Mucosa of descending colon (tissue), 3 donors: ENCODE measurements around the gene MUC3A. TPM values are rescaled to one million over a fixed set of nuclear protein-coding genes. Genes with fewer than 3 reads are reported as not detected.

Source experiments
- ATAC-seq: fragments of 200-7000 bp; cut with Tn5 transposase; one replicate; pipeline ENCODE4 v1.9.1; 2020; ENCODE audit warnings: mild to moderate bottlenecking, moderate library complexity
- DNase-seq, 3 donors: peaks; one replicate each; pipeline ENCODE4 v3.0.0-alpha.2; 2020
- H3K36me3 ChIP-seq: fragments of 200-600 bp; one replicate; pipeline ENCODE4 v1.8.0; 2021; ENCODE audit warnings: low read depth, mild to moderate bottlenecking
- H3K4me1 ChIP-seq: fragments of 200-600 bp; one replicate; pipeline ENCODE4 v1.8.0; 2021; ENCODE audit warnings: low read depth, mild to moderate bottlenecking
- H3K4me3 ChIP-seq: fragments of 200-600 bp; one replicate; pipeline ENCODE4 v1.8.0; 2021; ENCODE audit warnings: mild to moderate bottlenecking
- H3K9me3 ChIP-seq: fragments of 200-600 bp; one replicate; pipeline ENCODE4 v1.8.0; 2021; ENCODE audit warnings: mild to moderate bottlenecking
- CTCF ChIP-seq: fragments of 200-600 bp; IDR thresholded peaks from one replicate; pipeline ENCODE4 v1.8.0; 2022; ENCODE audit warnings: antibody characterized with exemption, mild to moderate bottlenecking
- intact Hi-C, 2 donors: fragments of 100-400 bp; cut with DNase I in 1 of 2; cut with micrococcal nuclease in 1 of 2; formaldehyde crosslinking; loops; one replicate each; pipeline versions ENCODE4 v1.11.0 to v1.11.1; 2022; cut with DNase I, micrococcal nuclease
- total RNA-seq, 3 donors: library from RNA; stranded (reverse); fragmentation: NEBNext Ultra II Directional in 2 of 3; extraction: Animal tissue kit (Norgen Biotek cat#: 25700) in 2 of 3; gene quantifications; one replicate each; pipeline versions ENCODE4 v1.2.1 to v1.2.4, GENCODE V29; 2021 to 2023
- donor health status: DM: no; HTN: no; CAD: no; lungs with moderate emphysema.
- donor health status: DM: no; HTN: no; CAD: no.
- donor health status: DM: no; HTN: yes; CAD: no.

Gene MUC3A
- total RNA-seq, 3 donors from 2014 or later = 57.6 to 184 (median 105) TPM

GRCh38 chr7:100965723-100966541 is 16.6 kb downstream of the MUC3A start:
- Histone ChIP-seq H3K4me3 (peak overlapping the region; percentile 27), H3K9me3 (no peaks in the 10 kb centered on the region), H3K4me1 (peaks cover 6% of the 10 kb centered on the region), H3K36me3 (no peaks in the 10 kb centered on the region)
- intact Hi-C loops = loop anchor here in 1 of 2 donors (5.0 kb wide), 1 partner anchor 69 kb away; the partner anchor contains the start of gene ACHE
- peak; percentile 89 to 98 (median 94) for DNase-seq
- ATAC-seq = peak; percentile 74
- peak; percentile 98 for TF ChIP-seq CTCF

- TF ChIP-seq CTCF = no peak
- Histone ChIP-seq H3K36me3 (no peaks in the 10 kb centered on the region), H3K4me3 (peak overlapping the region; percentile 27), H3K4me1 (peaks cover 6% of the 10 kb centered on the region), H3K9me3 (no peaks in the 10 kb centered on the region)
- intact Hi-C loops = loop anchor here in 1 of 2 donors (5.0 kb wide), 1 partner anchor 69 kb away; the partner anchor contains the start of gene ACHE
- DNase-seq = peak; percentile 69 to 79 (median 71)
- peak; percentile 5 for ATAC-seq
These were observed 17.4 kb downstream of the MUC3A start for GRCh38 chr7:100966542-100967291.

- ATAC-seq (no peak), DNase-seq (peak in 1 of 3 donors; percentile 84)
- H3K9me3 ChIP-seq = no peaks in the 10 kb centered on the region
- peak overlapping the region; percentile 27 for H3K4me3 ChIP-seq
- intact Hi-C loops = loop anchor here in 1 of 2 donors (5.0 kb wide), 1 partner anchor 70 kb away; the partner anchor contains the start of gene ACHE
- peaks cover 11% of the 10 kb centered on the region for H3K4me1 ChIP-seq
- no peaks in the 10 kb centered on the region for H3K36me3 ChIP-seq
- TF ChIP-seq CTCF = no peak
These were observed 18.0 kb downstream of the MUC3A start for GRCh38 chr7:100967292-100967863.

- ATAC-seq (no peak), DNase-seq (no peak)
- H3K36me3 ChIP-seq = no peaks in the 10 kb centered on the region
- no peaks in the 10 kb centered on the region for H3K9me3 ChIP-seq
- intact Hi-C loops = loop anchor here in 1 of 2 donors (5.0 kb wide), 1 partner anchor 71 kb away; the partner anchor contains the start of gene ACHE
- peaks cover 11% of the 10 kb centered on the region for H3K4me1 ChIP-seq
- no peak overlapping the region for H3K4me3 ChIP-seq
- TF ChIP-seq CTCF = no peak
These were observed 18.7 kb downstream of the MUC3A start for GRCh38 chr7:100968031-100968430.

- H3K9me3 ChIP-seq = no peaks in the 10 kb centered on the region
- no peaks in the 10 kb centered on the region for H3K36me3 ChIP-seq
- ATAC-seq = peak; percentile 35
- TF ChIP-seq CTCF = no peak
- no peak overlapping the region for H3K4me3 ChIP-seq
- peaks cover 11% of the 10 kb centered on the region for H3K4me1 ChIP-seq
- intact Hi-C loops = loop anchor here in 1 of 2 donors (5.0 kb wide), 1 partner anchor 71 kb away; the partner anchor contains the start of gene ACHE
- peak in 2 of 3 donors; percentile 57 to 59 for DNase-seq
These were observed 19.3 kb downstream of the MUC3A start for GRCh38 chr7:100968650-100969049.
